IPS-15b (cell line): ENCODE results near the gene CYP2A7.
"Not testable (repeated sequence)": the region's sequence is repeated elsewhere in the genome, so short reads cannot be mapped to it uniquely, and the experiment has no call there.

ENCODE experiments used
- H3K27me3 ChIP-seq: one replicate; pipeline ENCODE4 v1.6.1; 2013; ENCODE audit warnings: low read length; ENCODE audit not compliant: control insufficient read depth, insufficient read depth
- H3K36me3 ChIP-seq: one replicate; pipeline ENCODE4 v1.6.1; 2013; ENCODE audit warnings: low read length; ENCODE audit not compliant: control insufficient read depth, insufficient read depth
- H3K4me1 ChIP-seq: one replicate; pipeline ENCODE4 v1.6.1; 2013; ENCODE audit warnings: mild to moderate bottlenecking, low read length; ENCODE audit not compliant: control insufficient read depth, insufficient read depth
- H3K4me3 ChIP-seq: one replicate; pipeline ENCODE4 v1.5.1; 2013; ENCODE audit warnings: low read depth, low read length
- H3K9ac ChIP-seq: one replicate; pipeline ENCODE4 v1.6.1; 2013; ENCODE audit warnings: low read depth, mild to moderate bottlenecking, low read length
- H3K9me3 ChIP-seq: one replicate; pipeline ENCODE4 v1.6.1; 2013; ENCODE audit warnings: mild to moderate bottlenecking, low read length; ENCODE audit not compliant: control insufficient read depth, insufficient read depth

The CYP2A7 gene

GRCh38 chr19:40832431-40832790, 49.6 kb downstream of the CYP2A7 start:
- not testable (repeated sequence) for H3K4me1 ChIP-seq, H3K27me3 ChIP-seq, H3K4me3 ChIP-seq, H3K9me3 ChIP-seq, H3K36me3 ChIP-seq, H3K9ac ChIP-seq

GRCh38 chr19:40831502-40832430, 50.3 kb downstream of the CYP2A7 start:
- Histone ChIP-seq H3K27me3 (no peaks in the 10 kb centered on the region), H3K36me3 (no peaks in the 10 kb centered on the region), H3K4me3 (no peak overlapping the region), H3K4me1 (no peaks in the 10 kb centered on the region), H3K9me3 (no peaks in the 10 kb centered on the region), H3K9ac (no peak overlapping the region)

- not testable (repeated sequence) for H3K9me3 ChIP-seq, H3K36me3 ChIP-seq, H3K4me3 ChIP-seq, H3K27me3 ChIP-seq, H3K4me1 ChIP-seq, H3K9ac ChIP-seq
These were observed 51.3 kb downstream of the CYP2A7 start for GRCh38 chr19:40830741-40831140.

- no peaks in the 10 kb centered on the region for H3K9me3 ChIP-seq
These were observed 52.8 kb downstream of the CYP2A7 start for GRCh38 chr19:40829205-40829604.

GRCh38 chr19:40827386-40828247, 54.4 kb downstream of the CYP2A7 start:
- Histone ChIP-seq H3K9me3 (no peaks in the 10 kb centered on the region), H3K27me3 (no peaks in the 10 kb centered on the region), H3K4me1 (no peaks in the 10 kb centered on the region), H3K4me3 (no peak overlapping the region), H3K36me3 (no peaks in the 10 kb centered on the region), H3K9ac (no peak overlapping the region)

More at GRCh38 chr19:40829205-40829604, 52.8 kb downstream of the CYP2A7 start:
- Histone ChIP-seq H3K4me1 (no peaks in the 10 kb centered on the region), H3K4me3 (no peak overlapping the region), H3K9ac (no peak overlapping the region), H3K36me3 (no peaks in the 10 kb centered on the region), H3K27me3 (no peaks in the 10 kb centered on the region)

- not testable (repeated sequence) for H3K9ac ChIP-seq, H3K4me1 ChIP-seq, H3K36me3 ChIP-seq, H3K4me3 ChIP-seq, H3K27me3 ChIP-seq, H3K9me3 ChIP-seq
These were observed 55.2 kb downstream of the CYP2A7 start for GRCh38 chr19:40826699-40827385.

- H3K4me3 ChIP-seq, H3K27me3 ChIP-seq, H3K4me1 ChIP-seq, H3K9ac ChIP-seq, H3K36me3 ChIP-seq, H3K9me3 ChIP-seq: not testable (repeated sequence)
These were observed 55.7 kb downstream of the CYP2A7 start for GRCh38 chr19:40826312-40826698.

- H3K27me3 ChIP-seq, H3K9ac ChIP-seq, H3K4me3 ChIP-seq: not testable (repeated sequence)
These were observed 56.5 kb downstream of the CYP2A7 start for GRCh38 chr19:40825460-40826095.

More at GRCh38 chr19:40825460-40826095, 56.5 kb downstream of the CYP2A7 start:
- H3K9me3 ChIP-seq, H3K4me1 ChIP-seq, H3K36me3 ChIP-seq: not testable (repeated sequence)
